Neutrophil (primary cell): ENCODE results near the gene KRT16.
"Not testable (repeated sequence)": the region's sequence is repeated elsewhere in the genome, so short reads cannot be mapped to it uniquely, and the experiment has no call there.

Experiments used
- H3K27ac ChIP-seq: fragments of 200-600 bp; sonication (generic); 2 replicates; pipeline ENCODE4 v1.5.1; 2016; ENCODE audit warnings: mild to moderate bottlenecking, moderate library complexity
- H3K27me3 ChIP-seq: fragments of 200-600 bp; sonication (generic); 2 replicates; pipeline ENCODE4 v1.6.0; 2016; ENCODE audit warnings: mild to moderate bottlenecking
- H3K36me3 ChIP-seq: fragments of 200-600 bp; sonication (generic); 2 replicates; pipeline ENCODE4 v1.5.1; 2017
- H3K4me1 ChIP-seq, 2 experiments: fragments of 200-600 bp in 1 of 2; sonication (generic) in 1 of 2; 1 replicate in 1 of 2; 2 replicates in 1 of 2; pipeline versions ENCODE4 v1.5.1 to v1.6.1; 2013 to 2016; ENCODE audit warnings: low read depth in 1 of 2, low read length in 1 of 2, mild to moderate bottlenecking in 1 of 2, moderate library complexity in 1 of 2; ENCODE audit not compliant: control insufficient read depth in 1 of 2, insufficient read depth in 1 of 2
- H3K4me3 ChIP-seq, 2 experiments: fragments of 200-600 bp in 1 of 2; sonication (generic) in 1 of 2; 1 replicate in 1 of 2; 2 replicates in 1 of 2; pipeline ENCODE4 v1.5.1; 2013 to 2016; ENCODE audit warnings: low read depth in 1 of 2, low read length in 1 of 2, mild to moderate bottlenecking in 1 of 2, moderate library complexity in 1 of 2
- H3K9me3 ChIP-seq: fragments of 200-600 bp; sonication (generic); 2 replicates; pipeline ENCODE4 v1.5.1; 2016
- CTCF ChIP-seq: fragments of 200-600 bp; sonication (generic); IDR thresholded peaks from 2 replicates; pipeline ENCODE4 v1.5.1; 2016; ENCODE audit warnings: antibody characterized with exemption

Gene KRT16

DNA sequence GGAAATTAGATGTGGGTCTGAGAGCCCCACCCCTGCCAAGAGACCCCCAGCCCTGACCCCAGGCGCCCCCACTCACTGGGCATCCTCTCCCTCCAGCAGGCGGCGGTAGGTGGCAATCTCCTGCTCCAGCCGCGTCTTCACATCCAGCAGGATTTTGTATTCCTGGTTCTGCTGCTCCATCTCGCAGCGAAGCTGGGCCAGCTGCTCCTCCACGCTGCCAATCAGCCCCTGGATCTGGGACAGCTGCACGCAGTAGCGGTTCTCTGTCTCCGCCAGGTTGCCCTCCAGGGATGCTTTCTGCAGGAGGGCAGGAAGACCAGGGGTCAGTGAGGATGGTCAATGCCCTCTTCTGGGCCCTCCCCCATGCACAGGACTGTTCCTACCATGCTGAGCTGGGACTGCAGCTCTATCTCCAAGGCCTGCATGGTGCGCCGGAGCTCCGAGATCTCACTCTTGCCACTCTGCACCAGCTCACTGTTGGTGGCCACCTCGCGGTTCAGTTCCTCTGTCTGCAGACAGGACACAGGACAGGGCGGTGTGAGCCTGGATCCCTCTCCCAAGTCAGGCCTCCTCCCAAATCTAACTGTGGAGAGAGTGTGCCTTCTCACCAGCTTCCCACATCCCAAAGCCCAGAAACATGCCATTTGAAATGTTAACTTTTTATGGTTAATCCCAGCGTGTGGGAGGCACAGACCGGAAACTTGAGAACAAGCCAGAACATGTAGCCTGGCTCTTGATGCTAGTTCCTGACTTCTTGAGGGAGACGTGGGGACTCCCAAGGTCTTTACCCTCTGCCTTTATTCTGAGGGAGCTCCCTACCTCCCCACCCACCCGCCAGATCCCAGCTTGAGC is 8.2 kb upstream of the KRT16 start:
- Histone ChIP-seq H3K36me3 (no peaks in the 10 kb centered on the region), H3K9me3 (no peaks in the 10 kb centered on the region), H3K27me3 (peaks cover 17% of the 10 kb centered on the region), H3K4me3 (no peak overlapping the region), H3K27ac (no peak overlapping the region), H3K4me1 (peaks cover 5 to 14% of the 10 kb centered on the region in 2 experiments)
- no peak for TF ChIP-seq CTCF

- not testable (repeated sequence) for H3K9me3 ChIP-seq, H3K27me3 ChIP-seq, H3K4me3 ChIP-seq, H3K36me3 ChIP-seq, H3K27ac ChIP-seq
- H3K4me1 ChIP-seq = peaks cover 5 to 12% of the 10 kb centered on the region in 2 experiments
Observed at GRCh38 chr17:41619927-41620582, 7.5 kb upstream of the KRT16 start.

DNA sequence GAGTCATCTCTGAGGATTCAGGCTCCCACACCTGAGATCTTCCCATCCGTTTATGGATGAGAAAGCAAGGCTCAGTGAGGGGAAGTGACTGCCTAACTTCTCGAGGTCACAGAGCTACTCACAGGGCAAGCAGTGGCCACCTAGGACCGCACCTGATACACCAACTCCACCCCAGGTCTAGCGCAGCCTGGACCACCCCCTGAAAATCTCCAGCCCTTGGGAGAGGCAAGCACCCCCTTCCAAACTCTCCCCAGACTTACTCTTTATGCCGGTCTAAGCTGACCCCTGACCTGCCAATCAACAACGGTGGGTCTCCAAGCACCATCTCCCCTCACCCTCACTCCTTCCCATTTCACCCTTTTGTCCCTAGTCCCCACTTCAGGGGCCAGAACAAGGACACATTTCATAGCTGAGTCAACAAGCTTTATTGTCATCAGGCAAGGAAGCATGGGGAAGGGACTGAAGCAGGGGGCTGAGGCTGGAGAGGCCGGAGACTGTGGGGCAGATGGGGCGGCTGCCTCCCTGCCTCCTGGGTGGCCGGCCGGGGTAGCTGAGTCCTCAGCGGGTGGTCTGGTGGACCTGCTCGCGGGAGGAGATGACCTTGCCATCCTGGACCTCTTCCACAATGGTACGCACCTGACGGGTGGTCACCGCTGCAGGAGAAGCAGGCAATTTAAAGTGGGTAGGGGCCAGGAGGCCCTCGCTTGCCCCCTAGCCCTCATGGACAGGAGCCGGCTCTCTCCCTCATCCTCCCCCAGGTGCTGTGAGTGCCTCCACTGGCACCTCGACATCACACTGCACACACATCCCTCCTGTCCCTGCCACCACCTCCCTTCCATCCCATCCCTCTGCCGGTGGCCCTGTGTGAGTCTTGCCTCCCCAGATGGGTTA is 6.7 kb upstream of the KRT16 start:
- Histone ChIP-seq H3K4me1 (peaks cover 0 to 4% of the 10 kb centered on the region in 2 experiments), H3K27me3 (peaks cover 1% of the 10 kb centered on the region), H3K36me3 (no peaks in the 10 kb centered on the region), H3K9me3 (no peaks in the 10 kb centered on the region), H3K27ac (no peak overlapping the region), H3K4me3 (no peak overlapping the region)
- TF ChIP-seq CTCF = no peak

DNA sequence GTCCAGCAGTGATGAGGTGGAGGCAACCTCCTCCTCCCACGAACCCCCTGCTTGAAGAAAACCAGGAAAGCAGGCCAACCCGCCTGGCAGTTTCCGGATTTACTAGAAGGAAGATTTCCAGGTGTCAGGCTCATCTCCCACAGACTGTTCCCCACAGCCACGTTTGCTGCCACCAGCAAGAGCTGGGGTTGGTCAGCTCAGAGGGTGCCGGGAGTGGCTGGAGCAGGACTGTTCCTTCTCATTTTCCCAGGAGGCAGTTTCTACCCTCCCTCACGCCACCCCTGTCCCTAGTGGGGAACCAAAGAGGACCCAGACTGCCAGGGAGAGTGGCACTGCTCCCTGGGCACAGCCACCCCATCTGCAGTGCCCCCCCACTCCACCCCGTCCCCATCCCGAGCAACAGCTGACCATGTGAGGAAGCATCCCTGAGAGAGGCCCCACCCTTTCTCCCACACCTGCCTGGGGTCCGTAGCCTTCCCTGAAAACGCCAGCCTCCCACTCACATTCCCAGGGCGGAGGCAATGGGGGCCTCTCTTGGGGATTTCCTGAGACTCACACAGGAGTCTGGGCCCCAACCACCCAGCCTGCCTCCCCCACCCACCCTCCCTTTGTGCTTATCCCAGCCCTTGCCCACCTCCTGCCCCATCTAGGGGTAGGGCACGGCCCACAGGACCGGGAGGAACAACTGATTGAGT is 5.9 kb upstream of the KRT16 start:
- Histone ChIP-seq H3K4me1 (no peaks in the 10 kb centered on the region), H3K4me3 (no peak overlapping the region), H3K27me3 (no peaks in the 10 kb centered on the region), H3K9me3 (no peaks in the 10 kb centered on the region), H3K27ac (no peak overlapping the region), H3K36me3 (no peaks in the 10 kb centered on the region)
- TF ChIP-seq CTCF = no peak

DNA sequence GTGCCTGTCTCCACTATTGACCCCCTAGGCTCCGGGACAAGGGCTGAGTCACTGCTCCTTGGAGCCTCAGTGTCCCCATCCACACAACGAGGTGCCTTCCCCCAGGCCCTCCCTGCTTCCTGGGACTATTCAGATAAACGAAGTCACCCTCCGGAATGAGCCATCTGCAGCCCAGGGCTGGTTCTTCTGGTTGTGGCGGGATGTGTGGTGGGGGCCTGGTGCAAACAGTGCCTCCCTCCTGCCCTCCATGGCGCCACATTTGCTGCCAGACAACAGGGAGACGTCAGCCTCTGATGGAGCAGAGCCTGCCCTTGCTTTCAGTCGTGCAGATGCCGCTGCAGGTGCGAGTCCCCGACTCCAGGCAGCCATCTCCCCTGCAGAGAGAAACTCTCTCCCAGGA is 5.1 kb upstream of the KRT16 start:
- H3K27ac ChIP-seq = no peak overlapping the region
- no peaks in the 10 kb centered on the region for H3K9me3 ChIP-seq
- no peak for TF ChIP-seq CTCF
- H3K27me3 ChIP-seq = no peaks in the 10 kb centered on the region
- H3K4me1 ChIP-seq = no peaks in the 10 kb centered on the region
- no peak overlapping the region for H3K4me3 ChIP-seq
- no peaks in the 10 kb centered on the region for H3K36me3 ChIP-seq
